ENCODE data around the gene CTIF.

- TF ChIP-seq CTCF (IDR thresholded peaks at IDR 0.05; ENCODE audit: poor library complexity) = no peak
- no peak for TF ChIP-seq EZH2 (IDR thresholded peaks at IDR 0.05; ENCODE audit: borderline replicate concordance)
- no peak for TF ChIP-seq EZH2phosphoT487 (IDR thresholded peaks at IDR 0.05; ENCODE audit: low read depth, severe bottlenecking, unreplicated experiment)
Observed at GRCh38 chr18:48548921-48549320, 10.1 kb downstream of the CTIF start.

Measured in hepatocyte (in vitro differentiated cells).